A549 (cell line): ENCODE measurements around the gene VENTX.

Experiments used
- CEBPB ChIP-seq, 2 experiments: fragments of >200 bp in 1 of 2; sonication (Bioruptor Twin) in 1 of 2; formaldehyde crosslinking in 1 of 2; IDR thresholded peaks; 2 replicates each; pipeline ENCODE4 v1.6.1; 2012 to 2016
- CHD2 ChIP-seq: fragments of 150-350 bp; IDR thresholded peaks from 2 replicates; pipeline ENCODE4 v1.6.1; 2014; ENCODE audit warnings: low read length; ENCODE audit not compliant: partially characterized antibody
- CTCF ChIP-seq: fragments of >200 bp; sonication (Bioruptor Twin); formaldehyde crosslinking; IDR thresholded peaks from 3 replicates; pipeline ENCODE4 v1.5.1; 2016
- EP300 ChIP-seq, 2 experiments: fragments of >200 bp; sonication (Bioruptor Twin); formaldehyde crosslinking; IDR thresholded peaks; 2 replicates in 1 of 2; 3 replicates in 1 of 2; pipeline ENCODE4 v1.6.1; 2016 to 2017
- HDAC2 ChIP-seq: fragments of 200-600 bp; sonication (generic); IDR thresholded peaks from 2 replicates; pipeline ENCODE4 v1.6.1; 2016
- JUN ChIP-seq, 2 experiments: fragments of >200 bp; sonication (Bioruptor Twin); formaldehyde crosslinking; IDR thresholded peaks; 2 replicates in 1 of 2; 3 replicates in 1 of 2; pipeline ENCODE4 v1.6.1; 2016 to 2017
- JUNB ChIP-seq: fragments of >200 bp; sonication (Bioruptor Twin); formaldehyde crosslinking; IDR thresholded peaks from 2 replicates; pipeline ENCODE4 v1.6.1; 2016
- PHF8 ChIP-seq: fragments of 200-600 bp; sonication (generic); IDR thresholded peaks from 2 replicates; pipeline ENCODE4 v1.6.1; 2016; ENCODE audit warnings: low read depth, mild to moderate bottlenecking, antibody characterized with exemption, moderate library complexity, borderline replicate concordance
- REST ChIP-seq: fragments of 200-600 bp; sonication (generic); IDR thresholded peaks from 2 replicates; pipeline ENCODE4 v1.6.1; 2016; ENCODE audit warnings: antibody characterized with exemption, mild to moderate bottlenecking, moderate library complexity
- SMC3 ChIP-seq: fragments of >200 bp; sonication (Bioruptor Twin); formaldehyde crosslinking; IDR thresholded peaks from 3 replicates; pipeline ENCODE4 v1.6.1; 2018; ENCODE audit warnings: inconsistent platforms
- SREBF2 ChIP-seq: fragments of 450-650 bp; IDR thresholded peaks from 2 replicates; pipeline ENCODE4 v1.6.1; 2014; ENCODE audit warnings: mild to moderate bottlenecking, moderate library complexity
- TP53 ChIP-seq: fragments of 250-450 bp; sonication (Bioruptor Pico); IDR thresholded peaks from 2 replicates; pipeline ENCODE4 v1.5.0; 2021; ENCODE audit warnings: mild to moderate bottlenecking, moderate library complexity

DNA sequence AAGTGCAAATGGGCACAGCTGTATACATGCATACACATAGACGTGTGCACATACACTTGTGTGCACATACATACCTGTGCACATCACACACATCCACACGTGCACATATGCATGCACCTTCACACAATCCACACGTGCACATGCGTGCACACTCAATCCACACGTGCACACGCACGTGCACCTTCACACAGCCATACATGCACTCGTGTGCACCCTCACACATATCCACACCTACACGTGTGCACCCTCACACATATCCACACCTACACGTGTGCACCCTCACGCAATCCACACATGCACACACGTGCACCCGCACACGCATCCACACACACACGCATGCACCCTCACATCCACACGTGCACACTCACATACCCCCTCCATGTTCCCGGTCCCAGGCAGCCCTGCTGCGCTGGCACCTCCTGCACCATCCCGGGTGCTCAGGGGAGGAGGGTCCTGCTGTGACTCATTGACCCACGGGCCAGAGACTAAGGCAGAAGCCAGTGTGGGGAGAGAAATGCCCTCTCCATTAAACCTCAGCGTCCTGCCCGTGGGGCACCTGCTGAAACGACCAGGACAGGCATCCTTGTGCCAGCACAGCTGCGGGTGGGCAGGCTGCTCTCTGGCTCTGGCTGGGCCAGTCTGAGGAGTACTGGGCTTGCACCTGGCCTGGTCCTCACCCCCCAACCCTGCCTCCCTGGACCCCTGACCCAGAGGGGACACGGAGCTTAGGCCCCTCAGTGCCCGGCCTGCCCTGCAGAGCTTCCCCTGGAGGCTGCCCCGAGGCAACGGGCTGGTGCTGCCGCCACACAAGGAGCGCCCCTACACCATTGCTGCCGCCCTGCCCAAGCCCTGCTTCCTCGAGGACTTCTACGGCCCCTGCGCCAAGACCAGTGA, 25.4 kb upstream of the VENTX start:
- TF ChIP-seq TP53 (CRISPR knock-in tag), result no peak
- TF ChIP-seq CTCF, result no peak
- TF ChIP-seq HDAC2, result no peak
- TF ChIP-seq SMC3, result no peak
- TF ChIP-seq CHD2, result no peak
- no peak for TF ChIP-seq JUNB
- TF ChIP-seq JUN (IDR thresholded peaks at IDR 0.05), result no peak
- no peak for TF ChIP-seq CEBPB (IDR thresholded peaks at IDR 0.05)
- no peak for TF ChIP-seq EP300 (IDR thresholded peaks at IDR 0.05)
- no peak for TF ChIP-seq REST
- no peak for TF ChIP-seq SREBF2
- TF ChIP-seq PHF8, result no peak
